HG03520 (cell line): ENCODE data around the gene S100A4.

Experiments used
- ATAC-seq: cut with Tn5 transposase; IDR thresholded peaks from one replicate; pipeline ENCODE4 v1.9.1; 2021; ENCODE audit warnings: mild to moderate bottlenecking, moderate library complexity; ENCODE audit not compliant: unreplicated experiment

The S100A4 gene

DNA sequence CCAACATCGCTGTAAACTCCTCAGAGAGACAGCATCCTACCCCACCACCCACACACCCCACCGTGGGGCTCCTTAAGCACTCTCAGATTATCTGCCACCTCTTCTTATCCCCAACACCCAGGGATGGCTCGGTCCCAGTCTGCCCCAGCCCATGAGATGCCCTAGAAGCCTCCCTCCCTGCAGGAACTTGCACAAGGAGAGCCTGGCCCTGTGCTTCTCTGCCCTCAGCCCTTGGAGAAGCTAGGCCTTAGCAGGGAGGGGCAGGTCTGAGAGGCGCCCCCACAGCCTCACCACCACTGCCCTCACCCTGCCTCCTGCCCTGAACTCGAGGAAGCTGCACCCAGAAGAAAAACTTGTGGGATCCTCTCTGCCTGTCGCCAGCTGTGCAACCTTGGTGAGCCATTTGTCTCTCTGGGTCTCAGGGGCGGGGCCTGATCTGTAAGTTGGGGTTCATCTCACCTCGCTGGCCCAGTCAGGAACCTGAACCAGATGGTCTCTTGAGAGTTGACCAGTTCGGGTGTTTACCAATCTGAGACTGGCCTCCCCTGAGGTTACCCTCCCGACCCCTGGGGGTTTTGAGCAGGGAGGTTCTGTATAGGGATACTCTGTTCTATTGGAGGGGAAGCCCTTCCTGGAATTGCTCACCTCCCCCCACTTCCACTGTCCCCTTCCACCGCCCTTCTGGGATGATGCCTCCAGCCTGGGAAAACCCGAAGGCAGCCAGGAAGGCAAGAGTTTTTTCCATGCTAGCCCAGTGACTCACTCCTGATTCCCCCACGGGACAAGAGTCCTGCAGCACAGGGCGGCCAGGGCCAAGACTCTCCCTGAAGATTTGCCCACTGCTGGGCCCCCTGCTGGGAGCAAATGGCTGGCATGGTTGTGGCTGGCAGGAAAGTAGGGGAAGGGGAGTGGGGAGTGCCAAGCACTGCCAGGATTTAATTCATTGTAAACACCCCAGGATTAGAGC is 3.4 kb upstream of the S100A4 start, which contains the start of gene S100A3:
Gene S100A3, minus strand, starts transcription at position 537 of the 967 bp plus-strand sequence. CDS start 773 bp downstream, outside the sequence.
- ATAC-seq: no peak

GRCh38 chr1:153547560-153548551 is 2.2 kb upstream of the S100A4 start:
- ATAC-seq: no peak

- ATAC-seq: no peak
Measured at GRCh38 chr1:153546796-153547559, 1.4 kb upstream of the S100A4 start.

DNA sequence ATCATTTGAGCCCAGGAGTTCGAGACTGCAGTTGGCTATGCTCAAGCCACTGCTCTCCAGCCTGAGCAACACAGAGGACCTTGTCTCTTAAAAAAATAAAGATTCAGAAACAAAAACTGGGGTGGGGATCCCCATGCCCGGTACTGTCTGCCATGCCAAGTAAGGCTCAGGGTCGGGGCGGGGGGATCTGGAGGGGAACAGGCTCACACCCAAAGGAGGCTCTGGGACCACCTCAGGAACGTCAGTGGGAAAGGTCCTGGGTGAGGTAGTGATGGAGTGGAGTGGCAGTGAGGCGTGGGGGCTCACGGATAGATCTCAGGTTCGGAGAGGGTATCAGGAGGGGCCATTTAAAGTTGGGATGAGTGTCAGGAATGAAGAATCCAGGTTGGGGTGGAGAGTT is 765 bp upstream of the S100A4 start:
- no peak for ATAC-seq

GRCh38 chr1:153544453-153545066 is 1.0 kb downstream of the S100A4 start:
- ATAC-seq: no peak

DNA sequence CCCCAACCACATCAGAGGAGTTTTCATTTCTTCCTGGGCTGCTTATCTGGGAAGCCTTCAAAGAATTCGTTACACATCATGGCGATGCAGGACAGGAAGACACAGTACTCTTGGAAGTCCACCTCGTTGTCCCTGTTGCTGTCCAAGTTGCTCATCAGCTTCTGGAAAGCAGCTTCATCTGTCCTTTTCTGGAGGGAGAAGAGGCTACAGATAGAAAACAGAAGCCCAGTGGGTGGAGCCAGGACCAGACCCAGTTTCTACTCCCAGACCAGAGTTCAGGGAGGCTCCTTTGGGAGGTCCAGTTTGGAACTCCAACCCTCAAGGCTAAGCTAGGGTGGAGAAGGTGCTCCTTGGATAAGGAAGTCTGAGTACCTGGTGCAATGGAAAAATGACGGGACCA is 1.9 kb downstream of the S100A4 start:
- no peak for ATAC-seq

GRCh38 chr1:153542956-153543711 is 2.5 kb downstream of the S100A4 start:
- ATAC-seq: no peak

DNA sequence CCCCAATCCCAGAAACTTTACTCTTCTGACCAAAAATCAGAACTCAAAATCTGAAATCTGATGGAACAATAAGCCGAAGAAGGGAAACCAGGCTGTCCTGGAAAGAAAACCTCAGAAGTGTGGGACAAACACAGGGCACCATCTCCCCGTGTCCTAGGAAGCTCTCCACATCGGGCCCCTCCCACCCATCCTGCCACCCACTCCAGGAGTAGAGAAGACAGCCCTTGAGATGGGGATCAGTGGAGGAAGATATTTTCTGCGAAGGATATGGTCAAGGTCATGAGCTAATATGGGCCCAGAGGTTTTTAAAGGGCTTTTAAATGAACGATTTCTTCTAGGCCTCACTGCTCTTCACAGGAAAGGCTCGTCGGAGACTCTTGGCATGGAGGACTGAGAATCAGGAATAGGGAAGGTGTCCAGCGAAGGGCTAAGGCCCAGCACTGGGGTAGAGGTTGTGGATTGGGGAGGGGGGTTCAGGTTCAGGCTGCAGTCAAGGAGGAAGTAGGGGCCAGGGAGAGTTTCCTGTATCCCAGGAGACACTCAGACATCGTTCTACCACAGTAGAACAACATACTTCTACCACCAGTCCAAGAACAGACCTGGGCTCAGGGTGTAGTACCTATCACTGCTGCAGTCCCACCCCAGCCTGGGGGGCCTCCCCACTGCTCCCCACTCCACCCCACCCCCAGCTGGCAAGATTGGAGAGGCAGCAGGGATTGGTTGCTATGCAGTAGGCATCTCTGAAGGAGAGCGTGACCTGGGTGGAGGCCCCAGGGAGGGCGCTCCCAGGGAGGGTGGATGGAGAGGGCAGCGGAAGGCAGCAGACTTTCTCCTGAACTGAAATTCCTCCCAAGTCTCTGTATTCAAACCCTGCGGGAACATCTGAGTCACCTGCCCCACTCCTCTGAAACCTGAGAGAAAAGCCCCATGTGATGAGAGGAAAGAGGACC is 3.7 kb downstream of the S100A4 start:
- no peak for ATAC-seq

GRCh38 chr1:153540394-153541361 is 4.9 kb downstream of the S100A4 start, which contains the start of gene S100A5:
Gene S100A5, minus strand, starts transcription at chr1:153540934. Its CDS starts 743 bp downstream, at chr1:153540191.
- no peak for ATAC-seq

DNA sequence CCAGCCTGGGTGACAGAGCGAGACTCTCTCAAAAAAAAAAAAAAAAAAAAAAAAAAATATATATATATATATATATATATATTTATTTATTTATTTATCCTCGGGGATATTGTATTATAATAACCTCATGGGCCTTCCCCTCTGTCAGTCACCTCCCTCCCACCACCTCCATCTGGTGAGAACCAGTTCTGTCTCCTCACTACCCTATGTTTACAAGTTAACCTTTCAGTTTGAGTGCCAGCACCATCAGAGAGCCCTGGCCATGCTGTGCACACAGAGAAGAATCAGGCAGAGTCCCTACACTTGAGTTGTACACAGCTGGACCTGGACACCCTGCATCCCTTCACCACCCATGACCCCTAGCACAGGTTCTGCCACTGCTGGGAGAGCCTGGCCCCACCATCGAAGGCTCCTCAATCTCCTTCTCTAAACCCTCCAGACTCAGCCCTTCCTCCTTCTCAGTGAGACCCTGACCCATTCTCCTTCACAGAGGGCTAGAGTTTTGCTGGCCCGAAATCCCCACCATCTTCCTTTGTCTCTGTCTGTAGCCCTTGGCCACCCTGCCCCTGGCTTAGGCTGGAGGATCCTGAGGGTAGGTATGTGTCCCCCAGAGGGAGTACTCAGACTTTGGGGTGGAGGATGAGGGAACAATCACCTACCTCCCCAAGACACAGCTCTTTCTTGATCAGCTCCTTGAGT is 6.1 kb downstream of the S100A4 start:
- no peak for ATAC-seq

DNA sequence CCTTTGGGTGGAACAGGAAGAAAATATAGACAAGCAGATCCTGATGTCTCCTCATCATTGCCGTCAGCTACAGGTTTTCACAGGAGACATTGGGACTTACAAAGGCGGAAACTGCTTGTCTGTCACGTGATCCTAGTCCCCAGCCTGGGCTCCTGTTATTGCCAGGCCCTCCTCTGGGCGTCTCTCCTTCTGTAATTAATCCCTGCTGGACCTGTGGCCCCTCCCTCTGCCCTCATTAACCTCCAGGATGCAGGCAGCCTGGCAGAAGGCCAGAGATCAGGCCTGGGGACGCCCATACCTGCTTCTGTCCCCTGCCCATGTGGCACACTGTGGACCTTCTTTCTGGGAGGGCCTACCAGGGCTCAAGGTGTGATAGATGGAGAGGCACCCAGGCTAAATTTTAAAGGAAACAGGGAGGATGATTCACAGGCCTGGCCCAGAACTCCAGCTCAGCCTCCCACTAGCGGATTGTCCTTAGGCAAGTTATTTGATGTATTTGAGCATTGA is 7.2 kb downstream of the S100A4 start:
- ATAC-seq: no peak

DNA sequence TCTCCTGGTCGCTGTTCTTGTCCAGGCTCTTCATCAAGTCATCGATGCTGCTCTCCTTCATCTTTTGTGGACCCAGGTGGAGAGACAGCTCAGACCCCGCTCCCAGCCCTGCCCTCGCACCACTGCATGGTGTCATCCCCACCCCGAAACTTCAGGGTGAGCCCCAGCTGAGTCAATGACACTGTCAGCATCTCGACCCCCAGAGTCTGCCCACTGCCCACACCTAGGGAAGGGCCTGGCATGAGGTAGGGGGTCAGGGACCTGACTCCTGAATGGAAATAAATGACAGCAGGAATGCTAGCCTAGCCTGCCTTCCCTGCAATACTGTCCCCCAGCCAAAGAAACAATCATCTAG is 8.3 kb downstream of the S100A4 start:
- no peak for ATAC-seq

DNA sequence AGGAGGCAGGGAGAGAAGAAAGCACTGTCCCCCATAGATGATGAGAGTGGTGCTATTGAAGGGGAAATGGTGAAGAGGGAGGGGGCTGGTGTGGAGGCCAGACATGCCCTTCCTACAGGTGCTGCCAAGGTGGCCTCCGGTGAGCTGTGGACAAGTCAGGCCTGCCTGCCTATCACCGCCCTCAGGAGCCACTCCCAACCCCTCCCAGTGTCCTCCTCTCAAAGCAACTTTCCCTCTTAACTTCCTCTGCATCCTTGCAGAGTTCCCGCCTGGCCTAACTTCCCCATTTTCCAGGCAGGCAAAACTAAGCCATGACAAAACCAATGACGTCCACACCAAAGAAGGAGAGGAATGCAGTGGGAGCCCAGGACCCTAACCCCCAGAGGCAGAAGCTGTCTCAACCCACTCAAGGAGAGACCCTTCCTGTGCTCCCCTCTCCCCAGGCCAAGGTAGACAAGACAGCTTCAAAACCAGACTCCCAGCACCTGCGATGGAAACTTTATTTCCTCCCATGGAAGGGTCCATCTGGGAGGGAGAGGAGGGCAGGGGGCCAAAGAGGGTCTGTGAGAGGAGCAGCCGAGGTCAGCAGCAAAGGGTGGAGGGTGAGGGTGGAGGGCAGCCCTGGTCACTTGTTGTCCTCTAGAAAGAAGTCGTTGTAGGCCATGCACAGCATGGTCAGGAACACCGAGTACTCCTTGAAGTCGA is 8.8 kb downstream of the S100A4 start:
- ATAC-seq: no peak

GRCh38 chr1:153536012-153536670 is 9.5 kb downstream of the S100A4 start:
- no peak for ATAC-seq
